Body of pancreas (tissue), 4 donors: ENCODE data around the gene ZEB1. TPM values are rescaled to one million over a fixed set of nuclear protein-coding genes. Genes with fewer than 3 reads are reported as not detected.

Experiments used
- ATAC-seq: fragments of 150-250 bp; one replicate; pipeline ENCODE4 v1.9.1; 2016
- DNase-seq, 4 donors: peaks; one replicate each; pipeline ENCODE4 v3.0.0-alpha.2; 2019
- H3K27ac ChIP-seq, 4 donors: fragments of 200-600 bp; sonication (generic); 1 replicate in 3 of 4; 2 replicates in 1 of 4; pipeline versions ENCODE4 v1.5.1 to v1.6.1; 2016 to 2019; ENCODE audit warnings: mild to moderate bottlenecking in 1 of 4, mixed read lengths in 1 of 4, moderate library complexity in 1 of 4
- H3K27me3 ChIP-seq, 2 donors: fragments of 200-600 bp; sonication (generic); one replicate each; pipeline ENCODE4 v1.6.0; 2016; ENCODE audit warnings: mild to moderate bottlenecking in 1 of 2
- H3K36me3 ChIP-seq, 2 donors: fragments of 200-600 bp; sonication (generic); replicated peaks in 1 of 2; 2 replicates each; pipeline ENCODE4 v1.5.1; 2016; ENCODE audit warnings: low read depth in 2 of 2; ENCODE audit not compliant: insufficient read depth in 1 of 2
- H3K4me1 ChIP-seq: fragments of 200-600 bp; sonication (generic); one replicate; pipeline ENCODE4 v1.6.0; 2016
- H3K4me3 ChIP-seq, 2 donors: fragments of 200-600 bp; sonication (generic); 1 replicate in 1 of 2; 2 replicates in 1 of 2; pipeline ENCODE4 v1.5.1; 2016 to 2019
- H3K9me3 ChIP-seq, 3 donors: fragments of 200-600 bp; sonication (generic); 1 replicate in 2 of 3; 2 replicates in 1 of 3; pipeline ENCODE4 v1.5.1; 2016
- POLR2A ChIP-seq, 3 donors: fragments of 450-650 bp; IDR thresholded peaks; one replicate each; pipeline ENCODE4 v1.6.1; 2016; ENCODE audit warnings: antibody characterized with exemption in 3 of 3, mild to moderate bottlenecking in 2 of 3
- WGBS, 2 donors: methylation state at CpG; one replicate each; pipeline ENCODE4 v1.1.5; 2017; 5-methylcytosine and 5-hydroxymethylcytosine counted together
- intact Hi-C: fragments of 100-400 bp; cut with DNase I; formaldehyde crosslinking; loops from one replicate; pipeline ENCODE4 v1.15.1; 2023
- total RNA-seq, 2 donors: library from RNA; depleted of rRNA; stranded (reverse); fragments of >200 nt; gene quantifications; one replicate each; pipeline ENCODE4 v1.1.0, GENCODE V29; 2016
- TF ChIP-seq, protein P1 (sequence below), 7 experiments: fragments of 450-650 bp in 4 of 7; fragments of 200-600 bp in 3 of 7; sonication (generic) in 3 of 7; IDR thresholded peaks; one replicate each; pipeline ENCODE4 v1.5.1; 2016 to 2019; ENCODE audit warnings: antibody characterized with exemption in 7 of 7

Gene ZEB1
- total RNA-seq, 2 donors from 2014 or later = 9.9 to 21.0 TPM

DNA sequence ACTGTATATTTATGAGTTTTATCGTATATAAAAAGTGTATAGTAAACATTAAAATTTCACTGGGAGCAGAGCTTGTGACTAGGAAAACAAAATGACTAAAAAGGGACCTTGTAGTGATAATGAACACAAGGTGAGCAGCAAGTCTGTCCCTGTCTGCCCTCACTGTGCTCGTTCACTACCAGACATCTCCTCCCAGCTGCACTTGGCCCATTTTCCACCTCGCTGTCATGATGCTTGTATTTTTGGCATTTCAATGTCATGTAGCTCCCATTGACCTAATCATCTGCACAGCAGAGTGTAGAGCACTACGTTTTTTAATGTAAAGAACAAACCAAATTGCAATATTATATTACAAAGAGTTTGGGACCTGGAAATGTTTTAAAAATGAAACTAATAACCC is 207.2 kb downstream of the ZEB1 start:
- no peak for DNase-seq
- intact Hi-C loops = no loop called here
- H3K27ac ChIP-seq = no peak overlapping the region
- 75 to 76% methylated on average over 4 of the region's 4 CpGs for WGBS, 2 donors
- no peaks in the 10 kb centered on the region for H3K4me1 ChIP-seq
- no peaks in the 10 kb centered on the region for H3K9me3 ChIP-seq
- no peak for ATAC-seq
- H3K4me3 ChIP-seq = no peak overlapping the region
- TF ChIP-seq POLR2A (IDR thresholded peaks at IDR 0.05) = no peak
- TF ChIP-seq, protein P1, sequence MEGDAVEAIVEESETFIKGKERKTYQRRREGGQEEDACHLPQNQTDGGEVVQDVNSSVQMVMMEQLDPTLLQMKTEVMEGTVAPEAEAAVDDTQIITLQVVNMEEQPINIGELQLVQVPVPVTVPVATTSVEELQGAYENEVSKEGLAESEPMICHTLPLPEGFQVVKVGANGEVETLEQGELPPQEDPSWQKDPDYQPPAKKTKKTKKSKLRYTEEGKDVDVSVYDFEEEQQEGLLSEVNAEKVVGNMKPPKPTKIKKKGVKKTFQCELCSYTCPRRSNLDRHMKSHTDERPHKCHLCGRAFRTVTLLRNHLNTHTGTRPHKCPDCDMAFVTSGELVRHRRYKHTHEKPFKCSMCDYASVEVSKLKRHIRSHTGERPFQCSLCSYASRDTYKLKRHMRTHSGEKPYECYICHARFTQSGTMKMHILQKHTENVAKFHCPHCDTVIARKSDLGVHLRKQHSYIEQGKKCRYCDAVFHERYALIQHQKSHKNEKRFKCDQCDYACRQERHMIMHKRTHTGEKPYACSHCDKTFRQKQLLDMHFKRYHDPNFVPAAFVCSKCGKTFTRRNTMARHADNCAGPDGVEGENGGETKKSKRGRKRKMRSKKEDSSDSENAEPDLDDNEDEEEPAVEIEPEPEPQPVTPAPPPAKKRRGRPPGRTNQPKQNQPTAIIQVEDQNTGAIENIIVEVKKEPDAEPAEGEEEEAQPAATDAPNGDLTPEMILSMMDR (IDR thresholded peaks at IDR 0.05) = no peak
- no peaks in the 10 kb centered on the region for H3K27me3 ChIP-seq
- H3K36me3 ChIP-seq = no peaks in the 10 kb centered on the region

DNA sequence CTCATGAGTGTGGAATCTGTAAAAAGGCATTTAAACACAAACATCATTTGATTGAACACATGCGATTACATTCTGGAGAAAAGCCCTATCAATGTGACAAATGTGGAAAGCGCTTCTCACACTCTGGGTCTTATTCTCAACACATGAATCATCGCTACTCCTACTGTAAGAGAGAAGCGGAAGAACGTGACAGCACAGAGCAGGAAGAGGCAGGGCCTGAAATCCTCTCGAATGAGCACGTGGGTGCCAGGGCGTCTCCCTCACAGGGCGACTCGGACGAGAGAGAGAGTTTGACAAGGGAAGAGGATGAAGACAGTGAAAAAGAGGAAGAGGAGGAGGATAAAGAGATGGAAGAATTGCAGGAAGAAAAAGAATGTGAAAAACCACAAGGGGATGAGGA is 207.7 kb downstream of the ZEB1 start:
- 76 to 90% methylated on average over 11 of the region's 11 CpGs for WGBS, 2 donors
- Histone ChIP-seq H3K27me3 (no peaks in the 10 kb centered on the region), H3K36me3 (no peaks in the 10 kb centered on the region), H3K9me3 (no peaks in the 10 kb centered on the region), H3K4me3 (no peak overlapping the region), H3K27ac (no peak overlapping the region), H3K4me1 (no peaks in the 10 kb centered on the region)
- intact Hi-C loops = no loop called here
- TF ChIP-seq, protein P1 (IDR thresholded peaks at IDR 0.05) = no peak
- TF ChIP-seq POLR2A (IDR thresholded peaks at IDR 0.05) = no peak
- no peak for DNase-seq
- no peak for ATAC-seq

DNA sequence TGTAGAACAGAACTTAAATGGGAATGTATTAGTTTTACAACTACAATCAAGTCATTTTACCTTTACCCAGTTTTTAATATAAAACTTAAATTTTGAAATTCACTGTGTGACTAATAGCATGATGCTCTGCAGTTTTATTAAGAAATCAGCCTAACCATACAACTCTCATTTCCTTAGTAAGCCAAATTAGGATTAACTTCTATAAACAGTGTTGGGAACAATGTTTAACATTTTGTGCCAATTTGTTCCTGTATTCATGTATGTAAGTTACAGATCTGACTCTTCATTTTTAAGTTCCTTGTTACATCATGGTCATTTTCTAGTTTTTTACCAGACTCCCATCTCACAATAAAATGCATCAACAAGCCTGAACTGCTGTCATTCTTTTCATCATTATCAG is 209.8 kb downstream of the ZEB1 start:
- H3K4me1 ChIP-seq = no peaks in the 10 kb centered on the region
- no peak overlapping the region for H3K27ac ChIP-seq
- DNase-seq (no peak), ATAC-seq (no peak)
- H3K36me3 ChIP-seq = no peaks in the 10 kb centered on the region
- no peaks in the 10 kb centered on the region for H3K9me3 ChIP-seq
- TF ChIP-seq POLR2A (IDR thresholded peaks at IDR 0.05) = no peak
- TF ChIP-seq, protein P1 (IDR thresholded peaks at IDR 0.05) = no peak
- intact Hi-C loops = no loop called here
- no peaks in the 10 kb centered on the region for H3K27me3 ChIP-seq
- no peak overlapping the region for H3K4me3 ChIP-seq

DNA sequence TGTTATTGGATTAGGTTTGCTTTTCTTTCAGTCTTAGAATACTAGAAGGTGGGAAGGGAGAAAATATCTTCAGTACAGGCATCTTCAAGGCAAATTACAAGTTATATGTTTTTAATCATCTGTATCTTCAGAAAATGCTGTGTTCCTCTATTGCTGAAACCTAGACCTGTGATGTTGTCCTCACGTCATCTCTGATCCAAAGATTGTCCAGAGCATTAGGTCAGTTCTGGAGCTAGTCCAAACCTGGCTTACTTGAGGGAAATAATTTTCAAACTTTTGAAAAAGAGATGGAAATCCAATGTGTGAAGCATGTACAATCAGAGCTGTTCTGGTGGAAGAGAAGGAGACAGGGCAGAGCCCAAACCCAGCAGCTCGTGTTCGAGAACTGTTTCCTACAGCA is 217.3 kb downstream of the ZEB1 start:
- no peak overlapping the region for H3K4me3 ChIP-seq
- no peaks in the 10 kb centered on the region for H3K4me1 ChIP-seq
- no peaks in the 10 kb centered on the region for H3K9me3 ChIP-seq
- H3K27ac ChIP-seq = no peak overlapping the region
- no peak for DNase-seq
- TF ChIP-seq, protein P1 (IDR thresholded peaks at IDR 0.05) = no peak
- no peak for TF ChIP-seq POLR2A (IDR thresholded peaks at IDR 0.05)
- WGBS, 2 donors = 44 to 54% methylated on average over 3 of the region's 3 CpGs
- H3K36me3 ChIP-seq = no peaks in the 10 kb centered on the region
- no peaks in the 10 kb centered on the region for H3K27me3 ChIP-seq
- ATAC-seq = no peak
- intact Hi-C loops = no loop called here

DNA sequence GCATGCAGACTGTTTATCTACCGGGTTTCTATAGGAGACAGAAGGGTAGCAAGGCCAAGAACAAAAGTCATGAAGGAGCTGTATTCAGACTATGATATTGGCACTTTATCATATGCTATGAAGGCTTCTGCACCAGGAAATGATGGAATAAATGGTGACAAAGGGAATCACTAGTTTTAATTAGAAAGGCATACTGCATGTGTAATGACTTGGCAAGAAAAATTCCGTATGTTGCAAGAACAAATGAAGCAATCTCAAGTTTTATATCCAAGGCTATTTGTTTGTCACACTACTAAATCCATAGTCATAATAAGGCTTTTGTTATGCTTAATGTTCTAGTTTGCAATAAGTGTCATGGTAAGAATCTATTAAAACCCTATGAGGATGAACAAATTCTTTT is 230.9 kb downstream of the ZEB1 start:
- Histone ChIP-seq H3K36me3 (no peaks in the 10 kb centered on the region), H3K9me3 (no peaks in the 10 kb centered on the region), H3K27me3 (no peaks in the 10 kb centered on the region), H3K27ac (no peak overlapping the region), H3K4me3 (no peak overlapping the region), H3K4me1 (no peaks in the 10 kb centered on the region)
- TF ChIP-seq, protein P1 (IDR thresholded peaks at IDR 0.05) = no peak
- no peak for TF ChIP-seq POLR2A (IDR thresholded peaks at IDR 0.05)
- intact Hi-C loops = no loop called here
- ATAC-seq (no peak), DNase-seq (no peak)
- 53 to 71% methylated on average over 2 of the region's 2 CpGs for WGBS, 2 donors
